Stimulated activated CD4-positive, alpha-beta T cell treated with anti-CD3 and anti-CD28 coated beads, Interleukin-4, amount 100 ng/mL, for 1 hour (primary cell): Measurements from ENCODE around the gene SNX10.
A peak's percentile ranks its signal among the peaks of the same experiment; 100 is the strongest.

Experiments used
- DNase-seq: peaks from one replicate; pipeline ENCODE4 v3.0.0-alpha.2; 2020

Gene SNX10

GRCh38 chr7:26372249-26372648 is 80.6 kb downstream of the SNX10 start:
- DNase-seq: no peak

GRCh38 chr7:26372704-26373103 is 81.0 kb downstream of the SNX10 start:
- no peak for DNase-seq

- no peak for DNase-seq
Observed at GRCh38 chr7:26374647-26375373, 83.1 kb downstream of the SNX10 start.

- no peak for DNase-seq
Observed at GRCh38 chr7:26375726-26376174, 84.1 kb downstream of the SNX10 start.

GRCh38 chr7:26376175-26376917 is 84.7 kb downstream of the SNX10 start:
- peak; percentile 34 for DNase-seq

- DNase-seq: no peak
Observed at GRCh38 chr7:26378016-26378415, 86.4 kb downstream of the SNX10 start.

GRCh38 chr7:26379711-26380110 is 88.0 kb downstream of the SNX10 start:
- no peak for DNase-seq

GRCh38 chr7:26381476-26382353 is 90.1 kb downstream of the SNX10 start:
- DNase-seq: no peak

- DNase-seq: no peak
Observed at GRCh38 chr7:26385240-26385639, 93.6 kb downstream of the SNX10 start.

- no peak for DNase-seq
Observed at GRCh38 chr7:26387731-26388130, 96.1 kb downstream of the SNX10 start.

- no peak for DNase-seq
Observed at GRCh38 chr7:26388256-26388655, 96.6 kb downstream of the SNX10 start.

GRCh38 chr7:26390016-26390415 is 98.4 kb downstream of the SNX10 start:
- DNase-seq: no peak

- no peak for DNase-seq
Observed at GRCh38 chr7:26393818-26394217, 102.2 kb downstream of the SNX10 start.

- no peak for DNase-seq
Observed at GRCh38 chr7:26397332-26397731, 105.7 kb downstream of the SNX10 start.

GRCh38 chr7:26397796-26398426 is 106.2 kb downstream of the SNX10 start:
- no peak for DNase-seq

GRCh38 chr7:26398427-26398755 is 106.7 kb downstream of the SNX10 start:
- peak; percentile 32 for DNase-seq

- peak; percentile 15 for DNase-seq
Observed at GRCh38 chr7:26398756-26399509, 107.3 kb downstream of the SNX10 start.

GRCh38 chr7:26399736-26400135 is 108.1 kb downstream of the SNX10 start:
- DNase-seq: no peak

GRCh38 chr7:26403640-26404039 is 112.0 kb downstream of the SNX10 start:
- DNase-seq: no peak

- no peak for DNase-seq
Observed at GRCh38 chr7:26404189-26404996, 112.7 kb downstream of the SNX10 start.

- no peak for DNase-seq
Observed at GRCh38 chr7:26406433-26406832, 114.8 kb downstream of the SNX10 start.
